OCI-LY1 (cell line): ENCODE data around the gene JPT1.

Experiments
- EZH2 ChIP-seq: fragments of 200-600 bp; sonication (generic), shearing (Covaris generic); IDR thresholded peaks from 2 replicates; pipeline ENCODE4 v1.8.0; 2017; ENCODE audit warnings: borderline replicate concordance, mixed run types, mild to moderate bottlenecking, antibody characterized with exemption, low read length, moderate library complexity, mixed read lengths
- TF ChIP-seq, protein P1 (sequence below): fragments of 200-600 bp; sonication (generic), shearing (Covaris generic); IDR thresholded peaks from 2 replicates; pipeline ENCODE4 v1.5.1; 2017; ENCODE audit warnings: mild to moderate bottlenecking, antibody characterized with exemption, low read length, moderate library complexity, mixed read lengths

DNA sequence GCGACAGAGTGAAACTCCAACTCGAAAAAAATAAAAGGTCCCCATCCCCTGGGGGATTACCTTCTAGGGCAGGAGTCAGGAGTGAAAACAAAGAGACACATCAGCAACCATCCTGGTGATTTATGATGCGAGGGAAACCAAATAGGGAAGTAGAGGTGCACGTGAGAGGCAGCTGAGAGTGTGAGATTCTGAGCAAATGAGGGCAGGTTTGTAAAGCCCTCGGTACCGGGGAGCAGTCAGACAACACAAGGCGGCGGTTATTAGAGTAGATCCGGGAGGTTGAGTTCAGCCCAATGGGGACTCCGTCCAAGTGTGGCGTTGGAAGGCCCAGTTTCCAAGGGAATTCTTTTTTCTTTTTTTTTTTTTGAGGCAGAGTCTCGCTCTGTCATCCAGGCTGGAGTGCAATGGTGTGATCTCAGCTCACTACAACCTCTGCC lies 51.9 kb downstream of the JPT1 start:
- TF ChIP-seq, protein P1, sequence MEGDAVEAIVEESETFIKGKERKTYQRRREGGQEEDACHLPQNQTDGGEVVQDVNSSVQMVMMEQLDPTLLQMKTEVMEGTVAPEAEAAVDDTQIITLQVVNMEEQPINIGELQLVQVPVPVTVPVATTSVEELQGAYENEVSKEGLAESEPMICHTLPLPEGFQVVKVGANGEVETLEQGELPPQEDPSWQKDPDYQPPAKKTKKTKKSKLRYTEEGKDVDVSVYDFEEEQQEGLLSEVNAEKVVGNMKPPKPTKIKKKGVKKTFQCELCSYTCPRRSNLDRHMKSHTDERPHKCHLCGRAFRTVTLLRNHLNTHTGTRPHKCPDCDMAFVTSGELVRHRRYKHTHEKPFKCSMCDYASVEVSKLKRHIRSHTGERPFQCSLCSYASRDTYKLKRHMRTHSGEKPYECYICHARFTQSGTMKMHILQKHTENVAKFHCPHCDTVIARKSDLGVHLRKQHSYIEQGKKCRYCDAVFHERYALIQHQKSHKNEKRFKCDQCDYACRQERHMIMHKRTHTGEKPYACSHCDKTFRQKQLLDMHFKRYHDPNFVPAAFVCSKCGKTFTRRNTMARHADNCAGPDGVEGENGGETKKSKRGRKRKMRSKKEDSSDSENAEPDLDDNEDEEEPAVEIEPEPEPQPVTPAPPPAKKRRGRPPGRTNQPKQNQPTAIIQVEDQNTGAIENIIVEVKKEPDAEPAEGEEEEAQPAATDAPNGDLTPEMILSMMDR = no peak
- no peak for TF ChIP-seq EZH2
